Loucy (cell line): ENCODE measurements around the gene SMIM13.
A peak's percentile ranks its signal among the peaks of the same experiment; 100 is the strongest.

ENCODE experiments used
- H2AFZ ChIP-seq: fragments of 200-600 bp; sonication (generic); 2 replicates; pipeline ENCODE4 v1.6.0; 2016; ENCODE audit warnings: antibody characterized with exemption, mild to moderate bottlenecking, low read length, moderate library complexity
- H3F3A ChIP-seq: fragments of 200-600 bp; 2 replicates; pipeline ENCODE4 v1.6.0; 2016; ENCODE audit warnings: antibody characterized with exemption, low read depth, mild to moderate bottlenecking
- H3K27me3 ChIP-seq: fragments of 200-600 bp; sonication (generic); 2 replicates; pipeline ENCODE4 v1.6.1; 2014; ENCODE audit warnings: low read length, mild to moderate bottlenecking; ENCODE audit not compliant: insufficient read depth, poor library complexity, severe bottlenecking
- H3K36me3 ChIP-seq: fragments of 200-600 bp; sonication (generic); 2 replicates; pipeline ENCODE4 v1.6.1; 2016; ENCODE audit warnings: low read length; ENCODE audit not compliant: insufficient read depth
- H3K4me1 ChIP-seq: fragments of 200-600 bp; sonication (generic); 2 replicates; pipeline ENCODE4 v1.5.1; 2014; ENCODE audit warnings: low read length, mild to moderate bottlenecking; ENCODE audit not compliant: insufficient read depth, poor library complexity, severe bottlenecking
- H3K4me2 ChIP-seq: fragments of 200-600 bp; sonication (generic); 2 replicates; pipeline ENCODE4 v1.6.0; 2014; ENCODE audit warnings: antibody characterized with exemption, low read length, low read depth, mild to moderate bottlenecking; ENCODE audit not compliant: poor library complexity, severe bottlenecking
- H3K4me3 ChIP-seq: fragments of 200-600 bp; sonication (generic); 2 replicates; pipeline ENCODE4 v1.5.1; 2014; ENCODE audit warnings: low read length, mild to moderate bottlenecking, mixed read lengths; ENCODE audit not compliant: poor library complexity, severe bottlenecking
- H3K79me2 ChIP-seq: fragments of 200-600 bp; sonication (generic); 2 replicates; pipeline ENCODE4 v1.6.1; 2014; ENCODE audit warnings: low read length; ENCODE audit not compliant: insufficient read depth
- H3K9ac ChIP-seq: fragments of 200-600 bp; sonication (generic); 2 replicates; pipeline ENCODE4 v1.6.0; 2014; ENCODE audit warnings: mild to moderate bottlenecking, low read depth, low read length, moderate library complexity; ENCODE audit not compliant: poor library complexity, severe bottlenecking
- H3K9me2 ChIP-seq: fragments of 200-600 bp; sonication (generic); replicated peaks from 2 replicates; pipeline ENCODE4 v1.6.1; 2016; ENCODE audit warnings: low read depth, low read length, mixed read lengths
- H3K9me3 ChIP-seq: fragments of 200-600 bp; sonication (generic); 2 replicates; pipeline ENCODE4 v1.6.1; 2014; ENCODE audit warnings: mild to moderate bottlenecking, antibody characterized with exemption, low read length, low read depth; ENCODE audit not compliant: insufficient read depth
- H4K20me1 ChIP-seq: fragments of 200-600 bp; sonication (generic); 2 replicates; pipeline ENCODE4 v1.6.0; 2014; ENCODE audit warnings: antibody characterized with exemption, low read length, mild to moderate bottlenecking; ENCODE audit not compliant: insufficient read depth, poor library complexity, severe bottlenecking
- EZH2phosphoT487 ChIP-seq: fragments of 200-600 bp; IDR thresholded peaks from 2 replicates; pipeline ENCODE4 v1.6.1; 2018; ENCODE audit warnings: antibody characterized with exemption, mild to moderate bottlenecking, moderate library complexity, borderline replicate concordance
- TF ChIP-seq, protein P1 (sequence below): fragments of 200-600 bp; sonication (generic); conservative IDR thresholded peaks from 2 replicates; pipeline ENCODE4 v1.5.1; 2014; ENCODE audit warnings: mild to moderate bottlenecking, antibody characterized with exemption, low read length

The SMIM13 gene

DNA sequence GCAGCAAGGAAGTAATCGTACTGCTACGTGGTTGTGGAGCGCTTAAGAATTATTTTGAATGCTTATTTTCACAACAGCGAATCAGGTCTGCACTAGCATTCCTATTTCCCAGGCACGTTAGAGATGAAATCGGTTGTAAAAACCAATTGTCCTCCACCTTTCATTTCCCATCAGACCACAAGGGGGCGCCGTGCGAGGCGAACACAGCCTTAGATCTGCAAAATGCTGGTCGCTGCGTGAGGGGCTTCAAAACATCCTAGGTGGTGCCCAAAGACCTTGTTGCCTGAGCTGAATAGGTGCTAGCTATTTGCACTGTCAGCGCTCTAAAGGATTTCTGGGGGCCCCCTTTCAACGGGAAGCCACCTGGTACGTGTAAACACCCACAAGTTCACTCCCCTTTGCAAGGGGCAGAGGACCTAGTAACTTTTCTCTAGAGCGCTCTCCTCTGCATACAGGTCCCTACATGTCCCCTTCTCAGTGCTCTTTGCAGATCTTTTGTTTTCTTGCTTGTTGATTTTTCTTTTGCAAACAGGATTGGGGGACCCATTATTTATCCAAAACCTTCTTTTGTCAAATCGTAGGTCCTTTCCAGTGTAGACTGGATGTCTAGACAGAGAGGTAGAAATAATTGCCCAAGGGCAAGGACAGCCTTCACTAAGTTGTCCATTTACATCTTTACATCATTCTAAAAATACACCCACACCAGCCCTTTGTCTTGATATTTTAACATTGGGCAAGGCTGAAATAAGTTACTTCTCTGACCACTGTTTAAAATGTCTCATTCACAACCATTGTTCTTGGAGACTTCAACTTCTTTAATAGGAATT is 79.1 kb downstream of the SMIM13 start:
- no peaks in the 10 kb centered on the region for H3K4me1 ChIP-seq
- H3K4me3 ChIP-seq = no peak overlapping the region
- no peaks in the 10 kb centered on the region for H3K9me3 ChIP-seq
- H3K9ac ChIP-seq = peak overlapping the region; percentile 25
- no peak for TF ChIP-seq EZH2phosphoT487
- TF ChIP-seq, protein P1, sequence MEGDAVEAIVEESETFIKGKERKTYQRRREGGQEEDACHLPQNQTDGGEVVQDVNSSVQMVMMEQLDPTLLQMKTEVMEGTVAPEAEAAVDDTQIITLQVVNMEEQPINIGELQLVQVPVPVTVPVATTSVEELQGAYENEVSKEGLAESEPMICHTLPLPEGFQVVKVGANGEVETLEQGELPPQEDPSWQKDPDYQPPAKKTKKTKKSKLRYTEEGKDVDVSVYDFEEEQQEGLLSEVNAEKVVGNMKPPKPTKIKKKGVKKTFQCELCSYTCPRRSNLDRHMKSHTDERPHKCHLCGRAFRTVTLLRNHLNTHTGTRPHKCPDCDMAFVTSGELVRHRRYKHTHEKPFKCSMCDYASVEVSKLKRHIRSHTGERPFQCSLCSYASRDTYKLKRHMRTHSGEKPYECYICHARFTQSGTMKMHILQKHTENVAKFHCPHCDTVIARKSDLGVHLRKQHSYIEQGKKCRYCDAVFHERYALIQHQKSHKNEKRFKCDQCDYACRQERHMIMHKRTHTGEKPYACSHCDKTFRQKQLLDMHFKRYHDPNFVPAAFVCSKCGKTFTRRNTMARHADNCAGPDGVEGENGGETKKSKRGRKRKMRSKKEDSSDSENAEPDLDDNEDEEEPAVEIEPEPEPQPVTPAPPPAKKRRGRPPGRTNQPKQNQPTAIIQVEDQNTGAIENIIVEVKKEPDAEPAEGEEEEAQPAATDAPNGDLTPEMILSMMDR = peak; percentile 92
- H3K79me2 ChIP-seq = no peaks in the 10 kb centered on the region
- H3K36me3 ChIP-seq = no peaks in the 10 kb centered on the region
- H3K9me2 ChIP-seq = no peaks in the 10 kb centered on the region
- no peaks in the 10 kb centered on the region for H4K20me1 ChIP-seq
- H3K4me2 ChIP-seq = no peak overlapping the region
- no peaks in the 10 kb centered on the region for H3F3A ChIP-seq
- peak overlapping the region; percentile 83 for H2AFZ ChIP-seq
- no peaks in the 10 kb centered on the region for H3K27me3 ChIP-seq

DNA sequence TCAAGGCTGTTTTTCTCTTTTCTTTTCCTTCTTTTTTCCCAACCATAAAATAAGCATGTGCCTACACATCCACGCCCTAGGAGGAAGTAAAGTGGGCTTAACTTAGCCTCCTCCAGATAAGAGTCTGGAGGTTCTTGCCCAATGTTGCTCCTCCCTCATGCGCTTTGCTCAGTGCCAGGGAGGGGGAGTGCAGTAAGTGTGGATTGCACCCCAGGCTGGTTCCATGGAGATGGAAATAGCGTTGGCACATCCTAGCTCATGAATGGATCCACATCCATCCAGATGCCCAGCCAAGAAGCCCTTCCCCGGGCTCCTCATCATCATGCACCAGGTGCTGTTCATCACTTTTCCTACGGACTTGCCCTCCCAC is 80.6 kb downstream of the SMIM13 start:
- TF ChIP-seq, protein P1 = no peak
- no peak for TF ChIP-seq EZH2phosphoT487
- H3K9ac ChIP-seq = no peak overlapping the region
- no peaks in the 10 kb centered on the region for H4K20me1 ChIP-seq
- no peak overlapping the region for H2AFZ ChIP-seq
- no peaks in the 10 kb centered on the region for H3K27me3 ChIP-seq
- no peaks in the 10 kb centered on the region for H3K4me1 ChIP-seq
- H3K9me2 ChIP-seq = no peaks in the 10 kb centered on the region
- no peaks in the 10 kb centered on the region for H3F3A ChIP-seq
- H3K4me3 ChIP-seq = no peak overlapping the region
- no peak overlapping the region for H3K4me2 ChIP-seq
- H3K36me3 ChIP-seq = no peaks in the 10 kb centered on the region
- no peaks in the 10 kb centered on the region for H3K9me3 ChIP-seq
- no peaks in the 10 kb centered on the region for H3K79me2 ChIP-seq

DNA sequence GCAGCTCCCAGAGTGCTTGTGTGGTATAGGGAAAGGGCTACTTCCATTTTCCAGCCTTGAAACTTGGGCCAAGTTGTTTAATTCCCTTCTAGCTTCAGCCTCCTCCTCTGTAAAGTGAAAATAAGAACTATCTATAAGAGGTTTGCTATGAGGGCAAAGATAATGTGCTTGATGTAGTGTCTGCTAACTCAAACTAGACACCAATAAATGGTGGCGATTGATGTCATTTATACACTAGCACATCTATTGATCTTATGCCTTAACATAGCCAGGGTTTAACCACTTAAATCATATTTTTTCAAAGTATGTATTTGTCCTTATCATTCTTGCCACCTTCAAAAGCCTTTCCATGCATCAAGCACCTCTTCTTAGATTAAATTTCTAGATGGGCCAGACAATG is 83.6 kb downstream of the SMIM13 start:
- TF ChIP-seq, protein P1 = no peak
- no peak for TF ChIP-seq EZH2phosphoT487

More for the DNA sequence above, 83.6 kb downstream of the SMIM13 start:
- Histone ChIP-seq H3K4me3 (no peak overlapping the region), H3K4me1 (no peaks in the 10 kb centered on the region), H3K9me2 (no peaks in the 10 kb centered on the region), H3K36me3 (no peaks in the 10 kb centered on the region), H3K79me2 (no peaks in the 10 kb centered on the region), H3K9me3 (no peaks in the 10 kb centered on the region; the same call in 1 of the 2 replicates), H3F3A (no peaks in the 10 kb centered on the region), H3K27me3 (no peaks in the 10 kb centered on the region), H4K20me1 (no peaks in the 10 kb centered on the region), H3K9ac (no peak overlapping the region), H3K4me2 (no peak overlapping the region), H2AFZ (no peak overlapping the region)
